HCT116 (cell line): ENCODE data around the gene INF2. TPM values are rescaled to one million over a fixed set of nuclear protein-coding genes. Genes with fewer than 3 reads are reported as not detected.

Experiments
- ATAC-seq: fragments of 200-7000 bp; cut with Tn5 transposase; 2 replicates; pipeline ENCODE4 v1.9.1; 2020; ENCODE audit warnings: mild to moderate bottlenecking, moderate library complexity
- BruUV-seq: library from RNA; stranded (reverse); fragments of 400-500 nt; replicated peaks from 2 replicates; lab custom pipeline; 2021; lab: Mats Ljungman, UMichigan
- CTCF ChIA-PET: fragments of 300-600 bp; sonication (Branson Sonifier 250); formaldehyde crosslinking; loops from one replicate; lab custom pipeline; 2021; ENCODE audit warnings: antibody characterized with exemption; lab: Charles Lee
- POLR2A ChIA-PET: fragments of 300-600, 350-600 bp; sonication (Branson Sonifier 250); formaldehyde crosslinking; loops from one replicate; lab custom pipeline; 2021; ENCODE audit warnings: antibody characterized with exemption; lab: Charles Lee
- RAD21 ChIA-PET, 2 experiments: fragments of 300-600 bp; sonication (Branson Sonifier 250); formaldehyde crosslinking; loops; one replicate each; lab custom pipeline; 2023; ENCODE audit warnings: low total read pairs in 2 of 2; ENCODE audit not compliant: uncharacterized antibody in 2 of 2, unreplicated experiment in 2 of 2, low non-redundant PET in 1 of 2; lab: Charles Lee
- DNase-seq: peaks from one replicate; pipeline ENCODE4 v3.0.0-alpha.2; 2010; ENCODE audit warnings: low read depth, low spot score
- H2AFZ ChIP-seq: fragments of 200-600 bp; shearing (Covaris generic), sonication (generic); 2 replicates; pipeline ENCODE4 v1.6.1; 2017; ENCODE audit warnings: low read depth, mixed run types, mixed read lengths, antibody characterized with exemption, low read length; ENCODE audit not compliant: poor library complexity, severe bottlenecking
- H3K27ac ChIP-seq: 2 replicates; pipeline ENCODE4 v1.5.1; 2012; ENCODE audit warnings: low read depth, low read length
- H3K27me3 ChIP-seq: fragments of 200-600 bp; sonication (generic); 2 replicates; pipeline ENCODE4 v1.6.1; 2016; ENCODE audit warnings: mixed run types, low read length, mixed read lengths; ENCODE audit not compliant: insufficient read depth
- H3K36me3 ChIP-seq, 2 experiments: fragments of 200-500 bp in 1 of 2; fragments of 200-600 bp in 1 of 2; sonication (Bioruptor generic) in 1 of 2; sonication (generic) in 1 of 2; 2 replicates each; pipeline versions ENCODE4 v1.5.1 to v1.6.1; 2014 to 2016; ENCODE audit warnings: low read length in 2 of 2, inconsistent platforms in 1 of 2, mixed read lengths in 1 of 2, mixed run types in 1 of 2; ENCODE audit not compliant: insufficient read depth in 2 of 2, control insufficient read depth in 1 of 2
- H3K4me1 ChIP-seq, 2 experiments: fragments of 200-600 bp in 1 of 2; sonication (generic) in 1 of 2; 2 replicates each; pipeline versions ENCODE4 v1.5.1 to v1.6.1; 2012 to 2017; ENCODE audit warnings: low read length in 2 of 2, inconsistent platforms in 1 of 2, mild to moderate bottlenecking in 1 of 2, mixed read lengths in 1 of 2, mixed run types in 1 of 2, moderate library complexity in 1 of 2; ENCODE audit not compliant: insufficient read depth in 2 of 2, control insufficient read depth in 1 of 2
- H3K4me2 ChIP-seq: fragments of 200-600 bp; sonication (generic); 2 replicates; pipeline ENCODE4 v1.6.1; 2017; ENCODE audit warnings: mixed run types, low read length, mixed read lengths
- H3K4me3 ChIP-seq, 2 experiments: fragments of 200-600 bp in 1 of 2; sonication (generic) in 1 of 2; replicated peaks in 1 of 2; 2 replicates each; pipeline ENCODE4 v1.5.1; 2011 to 2016; ENCODE audit warnings: low read length in 2 of 2, control low read depth in 1 of 2, low read depth in 1 of 2, mild to moderate bottlenecking in 1 of 2, mixed read lengths in 1 of 2, mixed run types in 1 of 2
- H3K79me2 ChIP-seq: fragments of 200-600 bp; sonication (generic); 2 replicates; pipeline ENCODE4 v1.6.1; 2017; ENCODE audit warnings: mild to moderate bottlenecking, mixed run types, low read length, moderate library complexity, mixed read lengths; ENCODE audit not compliant: insufficient read depth
- H3K9ac ChIP-seq: fragments of 200-600 bp; sonication (generic); 2 replicates; pipeline ENCODE4 v1.6.1; 2016; ENCODE audit warnings: low read length, mixed read lengths
- H3K9me2 ChIP-seq: fragments of 200-600 bp; sonication (generic), shearing (Covaris generic); 2 replicates; pipeline ENCODE4 v1.6.1; 2017; ENCODE audit warnings: mixed run types, mild to moderate bottlenecking, moderate library complexity; ENCODE audit not compliant: insufficient read depth
- H3K9me3 ChIP-seq, 2 experiments: fragments of 200-500 bp in 1 of 2; fragments of 200-600 bp in 1 of 2; sonication (Bioruptor generic) in 1 of 2; sonication (generic) in 1 of 2; 2 replicates each; pipeline ENCODE4 v1.6.1; 2014 to 2017; ENCODE audit warnings: low read length in 2 of 2, mixed read lengths in 2 of 2, inconsistent platforms in 1 of 2, low read depth in 1 of 2, mild to moderate bottlenecking in 1 of 2, mixed run types in 1 of 2, moderate library complexity in 1 of 2; ENCODE audit not compliant: control insufficient read depth in 1 of 2, insufficient read depth in 1 of 2
- H4K20me1 ChIP-seq: fragments of 200-600 bp; sonication (generic), shearing (Covaris generic); 2 replicates; pipeline ENCODE4 v1.6.1; 2017; ENCODE audit warnings: mixed run types, mild to moderate bottlenecking, moderate library complexity; ENCODE audit not compliant: insufficient read depth
- CBX3 ChIP-seq: IDR thresholded peaks from 2 replicates; pipeline ENCODE4 v1.6.1; 2012; ENCODE audit warnings: low read depth
- CEBPB ChIP-seq: IDR thresholded peaks from 2 replicates; pipeline ENCODE4 v1.6.1; 2012; ENCODE audit warnings: low read depth
- EGR1 ChIP-seq: IDR thresholded peaks from 2 replicates; pipeline ENCODE4 v1.6.1; 2012; ENCODE audit warnings: low read depth
- ELF1 ChIP-seq: IDR thresholded peaks from 2 replicates; pipeline ENCODE4 v1.6.1; 2012; ENCODE audit warnings: low read depth, borderline replicate concordance
- EZH2 ChIP-seq: fragments of 200-600 bp; sonication (generic); IDR thresholded peaks from 2 replicates; pipeline ENCODE4 v1.6.1; 2017; ENCODE audit warnings: antibody characterized with exemption, mixed run types
- EZH2phosphoT487 ChIP-seq: fragments of 200-600 bp; IDR thresholded peaks from 2 replicates; pipeline ENCODE4 v1.6.1; 2018; ENCODE audit warnings: antibody characterized with exemption, borderline replicate concordance
- FOSL1 ChIP-seq: IDR thresholded peaks from 2 replicates; pipeline ENCODE4 v1.6.1; 2012; ENCODE audit warnings: low read depth
- JUND ChIP-seq: IDR thresholded peaks from 2 replicates; pipeline ENCODE4 v1.6.1; 2012
- MAX ChIP-seq: IDR thresholded peaks from 2 replicates; pipeline ENCODE4 v1.6.1; 2012
- POLR2AphosphoS5 ChIP-seq: IDR thresholded peaks from 2 replicates; pipeline ENCODE4 v1.6.1; 2011; ENCODE audit warnings: mild to moderate bottlenecking, low read depth, low read length, moderate library complexity
- REST ChIP-seq: IDR thresholded peaks from 2 replicates; pipeline ENCODE4 v1.6.1; 2012; ENCODE audit warnings: low read depth
- SIN3A ChIP-seq: IDR thresholded peaks from 2 replicates; pipeline ENCODE4 v1.6.1; 2012; ENCODE audit warnings: low read depth
- SP1 ChIP-seq: IDR thresholded peaks from 2 replicates; pipeline ENCODE4 v1.6.1; 2012; ENCODE audit warnings: low read depth
- YY1 ChIP-seq: IDR thresholded peaks from 2 replicates; pipeline ENCODE4 v1.6.1; 2011; ENCODE audit warnings: low read length, low read depth, moderate library complexity, mild to moderate bottlenecking; ENCODE audit not compliant: insufficient replicate concordance; ENCODE audit errors: extremely low read depth
- ZBTB33 ChIP-seq: IDR thresholded peaks from 2 replicates; pipeline ENCODE4 v1.6.1; 2011; ENCODE audit warnings: mild to moderate bottlenecking, low read length, moderate library complexity; ENCODE audit not compliant: insufficient replicate concordance; ENCODE audit errors: extremely low read depth
- ZFX ChIP-seq: fragments of 450-650 bp; IDR thresholded peaks from 2 replicates; pipeline ENCODE4 v1.6.1; 2017
- intact Hi-C: fragments of 100-400 bp; cut with micrococcal nuclease; formaldehyde crosslinking; loops from 2 replicates; pipeline ENCODE4 v1.10.0; 2022
- total RNA-seq: library from RNA; stranded (reverse); gene quantifications from one replicate; pipeline ENCODE4 v1.2.1, GENCODE V29; 2021; ENCODE audit not compliant: unreplicated experiment
- TF ChIP-seq, protein P1 (sequence below): IDR thresholded peaks from 2 replicates; pipeline ENCODE4 v1.6.1; 2012
- TF ChIP-seq, protein P2 (sequence below), 3 experiments: fragments of 200-600 bp in 1 of 3; sonication (generic) in 1 of 3; IDR thresholded peaks in 2 of 3; conservative IDR thresholded peaks in 1 of 3; 2 replicates each; pipeline ENCODE4 v1.5.1; 2012 to 2017; ENCODE audit warnings: low read depth in 2 of 3, low read length in 2 of 3, antibody characterized with exemption in 1 of 3, borderline replicate concordance in 1 of 3, control low read depth in 1 of 3, mild to moderate bottlenecking in 1 of 3, mixed read lengths in 1 of 3, mixed run types in 1 of 3, moderate library complexity in 1 of 3; ENCODE audit not compliant: insufficient read depth in 1 of 3

Gene INF2
- total RNA-seq, 1 experiment from 2014 or later = 95.8 TPM

DNA sequence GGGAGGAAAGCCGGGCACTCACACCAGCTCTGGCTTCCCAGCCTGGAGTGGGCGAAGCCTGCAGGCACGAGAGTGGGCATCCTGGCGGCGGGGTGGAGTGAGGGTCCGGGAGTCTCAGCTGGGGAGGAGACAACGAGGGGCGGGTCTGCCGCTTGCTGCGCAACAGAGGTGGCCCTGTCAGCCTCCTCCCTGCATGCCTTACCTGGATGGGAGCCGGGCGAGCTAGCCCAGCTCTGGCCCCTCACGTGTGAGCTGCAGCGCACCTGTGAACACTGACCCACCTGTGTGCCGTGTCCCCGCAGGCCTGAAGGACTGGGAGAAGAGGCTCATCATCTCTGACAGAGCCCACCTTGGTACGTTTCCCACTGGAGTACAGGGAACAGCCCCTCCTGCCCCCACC lies 49.6 kb downstream of the INF2 start:
- no peak overlapping the region for H2AFZ ChIP-seq
- no peaks in the 10 kb centered on the region for H4K20me1 ChIP-seq
- H3K4me3 ChIP-seq = no peak overlapping the region
- H3K9me3 ChIP-seq = no peaks in the 10 kb centered on the region
- ChIA-PET RAD21 (no interaction called here), POLR2A (no interaction called here), CTCF (no interaction called here)
- H3K36me3 ChIP-seq = no peaks in the 10 kb centered on the region
- no peak overlapping the region for H3K9ac ChIP-seq
- TF ChIP-seq SIN3A (no peak), ZFX (no peak), ZBTB33 (no peak), CEBPB (no peak), FOSL1 (no peak), YY1 (no peak), CBX3 (no peak), JUND (no peak), POLR2AphosphoS5 (no peak), EGR1 (no peak), ELF1 (no peak), MAX (no peak), EZH2 (no peak), REST (no peak), EZH2phosphoT487 (no peak), SP1 (no peak)
- TF ChIP-seq, protein P1, sequence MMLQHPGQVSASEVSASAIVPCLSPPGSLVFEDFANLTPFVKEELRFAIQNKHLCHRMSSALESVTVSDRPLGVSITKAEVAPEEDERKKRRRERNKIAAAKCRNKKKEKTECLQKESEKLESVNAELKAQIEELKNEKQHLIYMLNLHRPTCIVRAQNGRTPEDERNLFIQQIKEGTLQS = no peak
- TF ChIP-seq, protein P2, sequence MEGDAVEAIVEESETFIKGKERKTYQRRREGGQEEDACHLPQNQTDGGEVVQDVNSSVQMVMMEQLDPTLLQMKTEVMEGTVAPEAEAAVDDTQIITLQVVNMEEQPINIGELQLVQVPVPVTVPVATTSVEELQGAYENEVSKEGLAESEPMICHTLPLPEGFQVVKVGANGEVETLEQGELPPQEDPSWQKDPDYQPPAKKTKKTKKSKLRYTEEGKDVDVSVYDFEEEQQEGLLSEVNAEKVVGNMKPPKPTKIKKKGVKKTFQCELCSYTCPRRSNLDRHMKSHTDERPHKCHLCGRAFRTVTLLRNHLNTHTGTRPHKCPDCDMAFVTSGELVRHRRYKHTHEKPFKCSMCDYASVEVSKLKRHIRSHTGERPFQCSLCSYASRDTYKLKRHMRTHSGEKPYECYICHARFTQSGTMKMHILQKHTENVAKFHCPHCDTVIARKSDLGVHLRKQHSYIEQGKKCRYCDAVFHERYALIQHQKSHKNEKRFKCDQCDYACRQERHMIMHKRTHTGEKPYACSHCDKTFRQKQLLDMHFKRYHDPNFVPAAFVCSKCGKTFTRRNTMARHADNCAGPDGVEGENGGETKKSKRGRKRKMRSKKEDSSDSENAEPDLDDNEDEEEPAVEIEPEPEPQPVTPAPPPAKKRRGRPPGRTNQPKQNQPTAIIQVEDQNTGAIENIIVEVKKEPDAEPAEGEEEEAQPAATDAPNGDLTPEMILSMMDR (IDR thresholded peaks at IDR 0.05 in 2 of 3, conservative IDR thresholded peaks at IDR 0.05 in 1 of 3; ENCODE audit: borderline replicate concordance in 1 of 3, insufficient read depth in 1 of 3, low read depth in 2 of 3, low read length in 2 of 3) = no peak
- no peaks in the 10 kb centered on the region for H3K9me2 ChIP-seq
- no peak overlapping the region for H3K27ac ChIP-seq
- no peaks in the 10 kb centered on the region for H3K27me3 ChIP-seq
- no peaks in the 10 kb centered on the region for H3K79me2 ChIP-seq
- H3K4me2 ChIP-seq = no peak overlapping the region
- intact Hi-C loops = no loop called here
- DNase-seq = no peak
- BruUV-seq = no TSS peak
- no peaks in the 10 kb centered on the region; a peak in 1 of 4 replicates for H3K4me1 ChIP-seq
- ATAC-seq = no peak
